OCI-LY7 (cell line): ENCODE results near the gene GFY. TPM values are rescaled to one million over a fixed set of nuclear protein-coding genes. Genes with fewer than 3 reads are reported as not detected.

Experiments used
- BruUV-seq: library from RNA; stranded (reverse); fragments of 400-500 nt; replicated peaks from 2 replicates; lab custom pipeline; 2021; lab: Mats Ljungman, UMichigan
- CTCF ChIA-PET: fragments of 300-600 bp; sonication (Branson Sonifier 250); formaldehyde crosslinking; loops from one replicate; lab custom pipeline; 2022; ENCODE audit warnings: antibody characterized with exemption; ENCODE audit not compliant: unreplicated experiment; lab: Charles Lee
- POLR2A ChIA-PET: fragments of 300-600 bp; sonication (Branson Sonifier 250); formaldehyde crosslinking; loops from one replicate; lab custom pipeline; 2022; ENCODE audit warnings: antibody characterized with exemption; lab: Charles Lee
- DNase-seq: peaks from one replicate; pipeline ENCODE4 v3.0.0-alpha.2; 2015; ENCODE audit warnings: low spot score
- H2AFZ ChIP-seq: fragments of 200-600 bp; sonication (generic), shearing (Covaris generic); 2 replicates; pipeline ENCODE4 v1.6.1; 2014; ENCODE audit warnings: mild to moderate bottlenecking, antibody characterized with exemption, low read length, moderate library complexity
- H3K27ac ChIP-seq: fragments of 200-600 bp; sonication (generic); 2 replicates; pipeline ENCODE4 v1.5.1; 2014; ENCODE audit warnings: mixed run types, low read depth, mild to moderate bottlenecking, moderate library complexity, low read length, inconsistent platforms; ENCODE audit not compliant: poor library complexity, severe bottlenecking
- H3K36me3 ChIP-seq: fragments of 200-600 bp; sonication (generic); 2 replicates; pipeline ENCODE4 v1.6.1; 2014; ENCODE audit warnings: mild to moderate bottlenecking, antibody characterized with exemption, low read length, moderate library complexity, mixed read lengths; ENCODE audit not compliant: insufficient read depth
- H3K4me1 ChIP-seq: fragments of 200-600 bp; sonication (generic); 2 replicates; pipeline ENCODE4 v1.5.1; 2014; ENCODE audit warnings: mild to moderate bottlenecking, low read length; ENCODE audit not compliant: insufficient read depth, poor library complexity, severe bottlenecking
- H3K4me2 ChIP-seq: fragments of 200-600 bp; sonication (generic); 2 replicates; pipeline ENCODE4 v1.6.1; 2014; ENCODE audit warnings: mild to moderate bottlenecking, low read length
- H3K4me3 ChIP-seq: fragments of 200-600 bp; sonication (generic); 2 replicates; pipeline ENCODE4 v1.5.1; 2014; ENCODE audit warnings: mild to moderate bottlenecking, low read depth, low read length; ENCODE audit not compliant: poor library complexity, severe bottlenecking
- H3K79me2 ChIP-seq: fragments of 200-600 bp; sonication (generic); 2 replicates; pipeline ENCODE4 v1.6.1; 2016; ENCODE audit warnings: low read depth, mild to moderate bottlenecking, low read length, moderate library complexity, mixed read lengths; ENCODE audit not compliant: insufficient read depth
- H3K9me2 ChIP-seq: fragments of 200-600 bp; sonication (generic); 2 replicates; pipeline ENCODE4 v1.6.1; 2016; ENCODE audit warnings: mild to moderate bottlenecking, low read length, mixed read lengths; ENCODE audit not compliant: insufficient read depth
- H3K9me3 ChIP-seq: fragments of 200-600 bp; sonication (generic); 2 replicates; pipeline ENCODE4 v1.6.1; 2014; ENCODE audit warnings: mild to moderate bottlenecking, mixed run types, low read length, mixed read lengths
- H4K20me1 ChIP-seq: fragments of 200-600 bp; sonication (generic); 2 replicates; pipeline ENCODE4 v1.6.1; 2014; ENCODE audit warnings: mild to moderate bottlenecking, antibody characterized with exemption, low read length, moderate library complexity, mixed read lengths; ENCODE audit not compliant: insufficient read depth
- EZH2phosphoT487 ChIP-seq: fragments of 200-600 bp; sonication (generic); IDR thresholded peaks from 2 replicates; pipeline ENCODE4 v1.6.1; 2018; ENCODE audit warnings: low read depth, borderline replicate concordance, mild to moderate bottlenecking, mixed run types, antibody characterized with exemption, low read length, moderate library complexity, mixed read lengths
- intact Hi-C: fragments of 100-400 bp; cut with micrococcal nuclease; formaldehyde crosslinking; loops from one replicate; pipeline ENCODE4 v1.10.0; 2022; ENCODE audit not compliant: unreplicated experiment
- total RNA-seq, 2 experiments: library from RNA; depleted of rRNA in 1 of 2; stranded (reverse); fragments of >200 nt in 1 of 2; shearing (Covaris generic) in 1 of 2; gene quantifications; 2 replicates each; pipeline ENCODE4 v1.2.3, GENCODE V29; 2014 to 2022
- TF ChIP-seq, protein P1 (sequence below): fragments of 200-600 bp; sonication (generic); conservative IDR thresholded peaks from 2 replicates; pipeline ENCODE4 v1.5.1; 2014; ENCODE audit warnings: mild to moderate bottlenecking, antibody characterized with exemption, low read length, moderate library complexity, mixed read lengths

GFY gene
- total RNA-seq, 2 experiments from 2014 or later = not detected

DNA sequence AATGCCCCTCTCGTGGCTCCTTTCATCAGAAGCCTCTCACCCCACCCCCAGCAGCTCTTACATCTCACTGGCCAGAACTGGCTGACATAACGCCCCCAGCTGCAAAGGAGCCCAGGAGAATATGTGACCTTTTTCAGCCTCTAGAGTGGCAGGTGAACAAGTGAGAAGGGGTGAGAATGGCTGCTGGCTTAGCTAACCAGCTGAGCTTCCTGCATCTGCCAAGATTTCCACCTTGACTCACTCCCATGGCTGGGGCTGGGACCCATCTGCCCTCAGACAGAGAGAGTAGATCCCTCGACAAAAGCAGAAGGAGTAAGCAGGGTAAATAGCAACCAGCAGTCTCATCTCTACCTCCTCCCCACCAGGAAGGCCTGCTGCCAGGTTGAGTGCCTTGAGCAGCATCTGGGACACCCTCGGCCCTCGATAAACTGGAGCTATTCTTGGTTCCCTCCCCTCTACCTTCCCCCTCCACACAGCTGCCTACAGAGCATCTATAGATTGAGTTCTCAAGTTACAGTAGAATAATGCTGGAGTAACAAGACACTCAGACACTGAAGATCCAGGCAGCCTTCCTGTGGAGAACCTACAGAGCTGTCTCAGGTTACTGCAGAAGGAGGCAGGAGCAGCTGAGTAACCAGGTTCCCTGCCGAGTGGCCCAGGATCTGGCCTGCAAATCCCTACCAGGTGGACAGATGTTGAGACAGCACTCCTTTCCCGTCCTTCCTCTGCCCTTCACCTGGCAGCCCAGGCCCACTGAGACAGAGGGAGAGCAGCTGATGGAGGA is 21.6 kb upstream of the GFY start:
- CTCF ChIA-PET = interaction anchor here (0.5 to 0.7 kb wide), 4 partner anchors 15 to 75 kb away, joined by 3 to 7 read pairs (median 5); no protein-coding TSS in a partner anchor
- no peaks in the 10 kb centered on the region for H3K79me2 ChIP-seq
- peak; percentile 95 for DNase-seq
- no peaks in the 10 kb centered on the region for H4K20me1 ChIP-seq
- peak overlapping the region; percentile 26; the same call in 1 of the 2 replicates for H2AFZ ChIP-seq
- POLR2A ChIA-PET = interaction anchor here (0.9 to 1.6 kb wide), 4 partner anchors 12 to 66 kb away, joined by 3 to 5 read pairs (median 4); no protein-coding TSS in a partner anchor
- intact Hi-C loops = no loop called here
- H3K9me2 ChIP-seq = no peaks in the 10 kb centered on the region
- peaks cover 83% of the 10 kb centered on the region for H3K4me1 ChIP-seq
- BruUV-seq = TSS peak; percentile 77
- H3K4me2 ChIP-seq = peak overlapping the region; percentile 72
- H3K9me3 ChIP-seq = no peaks in the 10 kb centered on the region
- TF ChIP-seq, protein P1, sequence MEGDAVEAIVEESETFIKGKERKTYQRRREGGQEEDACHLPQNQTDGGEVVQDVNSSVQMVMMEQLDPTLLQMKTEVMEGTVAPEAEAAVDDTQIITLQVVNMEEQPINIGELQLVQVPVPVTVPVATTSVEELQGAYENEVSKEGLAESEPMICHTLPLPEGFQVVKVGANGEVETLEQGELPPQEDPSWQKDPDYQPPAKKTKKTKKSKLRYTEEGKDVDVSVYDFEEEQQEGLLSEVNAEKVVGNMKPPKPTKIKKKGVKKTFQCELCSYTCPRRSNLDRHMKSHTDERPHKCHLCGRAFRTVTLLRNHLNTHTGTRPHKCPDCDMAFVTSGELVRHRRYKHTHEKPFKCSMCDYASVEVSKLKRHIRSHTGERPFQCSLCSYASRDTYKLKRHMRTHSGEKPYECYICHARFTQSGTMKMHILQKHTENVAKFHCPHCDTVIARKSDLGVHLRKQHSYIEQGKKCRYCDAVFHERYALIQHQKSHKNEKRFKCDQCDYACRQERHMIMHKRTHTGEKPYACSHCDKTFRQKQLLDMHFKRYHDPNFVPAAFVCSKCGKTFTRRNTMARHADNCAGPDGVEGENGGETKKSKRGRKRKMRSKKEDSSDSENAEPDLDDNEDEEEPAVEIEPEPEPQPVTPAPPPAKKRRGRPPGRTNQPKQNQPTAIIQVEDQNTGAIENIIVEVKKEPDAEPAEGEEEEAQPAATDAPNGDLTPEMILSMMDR = no peak
- TF ChIP-seq EZH2phosphoT487 = no peak
- no peaks in the 10 kb centered on the region for H3K36me3 ChIP-seq
- peak overlapping the region; percentile 95 for H3K27ac ChIP-seq
- H3K4me3 ChIP-seq = peak overlapping the region; percentile 38

DNA sequence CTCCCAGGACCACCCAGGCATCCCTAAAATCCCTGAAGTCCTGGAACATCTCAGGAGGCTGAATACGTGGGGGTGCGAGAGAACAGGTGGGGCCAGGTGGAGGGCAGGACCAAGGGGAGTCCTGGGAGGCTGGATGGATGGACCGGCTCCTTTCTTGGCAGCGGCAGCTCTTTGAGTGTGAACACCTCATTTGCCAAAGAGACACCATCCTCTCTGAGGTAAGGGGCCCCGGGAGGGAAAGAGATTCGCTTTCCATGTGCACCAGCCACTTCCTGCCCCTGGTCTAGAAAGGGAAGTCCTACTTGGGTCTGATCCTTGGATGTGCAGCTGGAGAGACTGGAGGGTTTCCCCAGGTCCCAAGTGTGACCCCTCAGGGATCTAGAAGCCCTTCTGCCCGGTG is 18.1 kb upstream of the GFY start:
- H3K4me2 ChIP-seq = no peak overlapping the region
- POLR2A ChIA-PET = interaction anchor here (1.0 kb wide), 1 partner anchor 19 kb away, joined by 3 read pairs; the partner anchor contains the start of gene KASH5
- TF ChIP-seq, protein P1 = no peak
- no peak for TF ChIP-seq EZH2phosphoT487
- no peaks in the 10 kb centered on the region for H3K36me3 ChIP-seq
- peaks cover 94% of the 10 kb centered on the region for H3K4me1 ChIP-seq
- intact Hi-C loops = no loop called here
- CTCF ChIA-PET = no interaction called here
- H3K4me3 ChIP-seq = no peak overlapping the region
- no peaks in the 10 kb centered on the region for H3K9me3 ChIP-seq
- H3K9me2 ChIP-seq = no peaks in the 10 kb centered on the region
- no peaks in the 10 kb centered on the region for H4K20me1 ChIP-seq
- H3K79me2 ChIP-seq = no peaks in the 10 kb centered on the region
- BruUV-seq = no TSS peak
- no peak for DNase-seq
- H2AFZ ChIP-seq = no peak overlapping the region
- H3K27ac ChIP-seq = no peak overlapping the region
